Mucosa of rectum (tissue), 2 donors: ENCODE results near the gene IL31.
"Not testable (repeated sequence)": the region's sequence is repeated elsewhere in the genome, so short reads cannot be mapped to it uniquely, and the experiment has no call there.

Source experiments
- H3K27ac ChIP-seq, 2 donors: one replicate each; pipeline ENCODE4 v1.7.0; 2013; ENCODE audit warnings: inconsistent platforms in 2 of 2, low read depth in 2 of 2, low read length in 2 of 2
- H3K27me3 ChIP-seq, 2 donors: one replicate each; pipeline ENCODE4 v1.7.0; 2013; ENCODE audit warnings: low read length in 2 of 2; ENCODE audit not compliant: control insufficient read depth in 2 of 2, insufficient read depth in 2 of 2
- H3K36me3 ChIP-seq, 2 donors: one replicate each; pipeline ENCODE4 v1.7.0; 2013; ENCODE audit warnings: low read length in 2 of 2; ENCODE audit not compliant: control insufficient read depth in 2 of 2, insufficient read depth in 2 of 2
- H3K4me1 ChIP-seq, 2 donors: one replicate each; pipeline ENCODE4 v1.7.0; 2013; ENCODE audit warnings: low read length in 2 of 2, mild to moderate bottlenecking in 1 of 2; ENCODE audit not compliant: control insufficient read depth in 2 of 2, insufficient read depth in 2 of 2
- H3K4me3 ChIP-seq, 2 donors: one replicate each; pipeline ENCODE4 v1.7.0; 2013; ENCODE audit warnings: low read length in 2 of 2
- H3K9ac ChIP-seq, 2 donors: one replicate each; pipeline ENCODE4 v1.7.0; 2013; ENCODE audit warnings: low read length in 2 of 2, low read depth in 1 of 2, mild to moderate bottlenecking in 1 of 2
- H3K9me3 ChIP-seq, 2 donors: one replicate each; pipeline ENCODE4 v1.7.0; 2013; ENCODE audit warnings: low read length in 2 of 2; ENCODE audit not compliant: control insufficient read depth in 2 of 2
- donor health status: healthy.
- donor health status: Normal muscosa, but diverticular disease.

IL31 gene

GRCh38 chr12:122176473-122176872 lies 2.5 kb upstream of the IL31 start:
- not testable (repeated sequence) for H3K9ac ChIP-seq, H3K36me3 ChIP-seq, H3K27me3 ChIP-seq, H3K4me1 ChIP-seq, H3K9me3 ChIP-seq, H3K27ac ChIP-seq, H3K4me3 ChIP-seq

GRCh38 chr12:122172262-122172939 lies 1.6 kb downstream of the IL31 start:
- Histone ChIP-seq H3K27ac (no peak overlapping the region), H3K4me1 (no peaks in the 10 kb centered on the region)

GRCh38 chr12:122171399-122171798 lies 2.6 kb downstream of the IL31 start:
- Histone ChIP-seq H3K27ac (no peak overlapping the region), H3K27me3 (peaks cover 0 to 2% of the 10 kb centered on the region in 2 donors), H3K36me3 (no peaks in the 10 kb centered on the region), H3K9ac (no peak overlapping the region), H3K9me3 (no peaks in the 10 kb centered on the region), H3K4me1 (no peaks in the 10 kb centered on the region), H3K4me3 (no peak overlapping the region)

More at GRCh38 chr12:122172262-122172939, 1.6 kb downstream of the IL31 start:
- H3K9me3 ChIP-seq: no peaks in the 10 kb centered on the region
- no peaks in the 10 kb centered on the region for H3K36me3 ChIP-seq
- H3K4me3 ChIP-seq: no peak overlapping the region
- no peak overlapping the region for H3K9ac ChIP-seq
- H3K27me3 ChIP-seq: peaks cover 0 to 2% of the 10 kb centered on the region in 2 donors

- Histone ChIP-seq H3K4me3 (no peak overlapping the region), H3K36me3 (no peaks in the 10 kb centered on the region)
Measured at GRCh38 chr12:122168492-122168891, 5.5 kb downstream of the IL31 start.

GRCh38 chr12:122167356-122167925 lies 6.6 kb downstream of the IL31 start:
- H3K27me3 ChIP-seq: no peaks in the 10 kb centered on the region
- no peak overlapping the region for H3K9ac ChIP-seq
- no peaks in the 10 kb centered on the region for H3K4me1 ChIP-seq
- H3K4me3 ChIP-seq: no peak overlapping the region
- H3K27ac ChIP-seq: no peak overlapping the region
- no peaks in the 10 kb centered on the region for H3K36me3 ChIP-seq
- no peaks in the 10 kb centered on the region for H3K9me3 ChIP-seq

More at GRCh38 chr12:122168492-122168891, 5.5 kb downstream of the IL31 start:
- no peak overlapping the region for H3K9ac ChIP-seq
- H3K27me3 ChIP-seq: no peaks in the 10 kb centered on the region
- no peak overlapping the region for H3K27ac ChIP-seq
- H3K9me3 ChIP-seq: no peaks in the 10 kb centered on the region
- no peaks in the 10 kb centered on the region for H3K4me1 ChIP-seq

- no peak overlapping the region for H3K27ac ChIP-seq
Measured at GRCh38 chr12:122166422-122167349, 7.3 kb downstream of the IL31 start.

GRCh38 chr12:122162976-122163375 lies 11.0 kb downstream of the IL31 start:
- Histone ChIP-seq H3K27me3 (no peaks in the 10 kb centered on the region), H3K9me3 (no peaks in the 10 kb centered on the region), H3K4me1 (no peaks in the 10 kb centered on the region), H3K27ac (no peak overlapping the region), H3K36me3 (no peaks in the 10 kb centered on the region), H3K4me3 (no peak overlapping the region), H3K9ac (no peak overlapping the region)

More at GRCh38 chr12:122166422-122167349, 7.3 kb downstream of the IL31 start:
- H3K27me3 ChIP-seq: no peaks in the 10 kb centered on the region
- H3K9ac ChIP-seq: no peak overlapping the region
- no peaks in the 10 kb centered on the region for H3K9me3 ChIP-seq
- no peak overlapping the region for H3K4me3 ChIP-seq
- H3K36me3 ChIP-seq: no peaks in the 10 kb centered on the region
- H3K4me1 ChIP-seq: no peaks in the 10 kb centered on the region

- no peak overlapping the region for H3K27ac ChIP-seq
- no peak overlapping the region for H3K9ac ChIP-seq
- H3K36me3 ChIP-seq: no peaks in the 10 kb centered on the region
- H3K4me3 ChIP-seq: no peak overlapping the region
- no peaks in the 10 kb centered on the region for H3K9me3 ChIP-seq
- no peaks in the 10 kb centered on the region for H3K4me1 ChIP-seq
- no peaks in the 10 kb centered on the region for H3K27me3 ChIP-seq
Measured at GRCh38 chr12:122161682-122162081, 12.3 kb downstream of the IL31 start.

GRCh38 chr12:122160761-122161160 lies 13.3 kb downstream of the IL31 start:
- Histone ChIP-seq H3K27ac (no peak overlapping the region), H3K27me3 (no peaks in the 10 kb centered on the region), H3K4me3 (no peak overlapping the region), H3K9ac (no peak overlapping the region), H3K36me3 (no peaks in the 10 kb centered on the region), H3K9me3 (no peaks in the 10 kb centered on the region), H3K4me1 (no peaks in the 10 kb centered on the region)

GRCh38 chr12:122159882-122160281 lies 14.1 kb downstream of the IL31 start:
- H3K4me1 ChIP-seq: no peaks in the 10 kb centered on the region
- H3K4me3 ChIP-seq: no peak overlapping the region
- no peaks in the 10 kb centered on the region for H3K36me3 ChIP-seq
- no peaks in the 10 kb centered on the region for H3K9me3 ChIP-seq
- H3K27me3 ChIP-seq: no peaks in the 10 kb centered on the region
- no peak overlapping the region for H3K27ac ChIP-seq
- no peak overlapping the region for H3K9ac ChIP-seq
